CD4-positive, alpha-beta T cell treated with Interferon alpha-2 for 1 hour (primary cell): ENCODE data around the gene NHP2.

Experiments used
- DNase-seq, 2 donors: peaks; one replicate each; pipeline ENCODE4 v3.0.0-alpha.2; 2020 to 2022

The NHP2 gene

GRCh38 chr5:178113141-178113787 lies 40.4 kb downstream of the NHP2 start, which contains the start of gene N4BP3:
Gene N4BP3, plus strand, starts transcription at chr5:178113532. Its CDS starts 6,052 bp downstream, at chr5:178119584.
- peak; percentile 77 to 84 for DNase-seq

GRCh38 chr5:178112545-178112944 lies 41.1 kb downstream of the NHP2 start:
- no peak for DNase-seq

GRCh38 chr5:178111925-178112324 lies 41.8 kb downstream of the NHP2 start:
- DNase-seq: no peak

GRCh38 chr5:178110511-178110910 lies 43.2 kb downstream of the NHP2 start:
- DNase-seq: no peak

DNA sequence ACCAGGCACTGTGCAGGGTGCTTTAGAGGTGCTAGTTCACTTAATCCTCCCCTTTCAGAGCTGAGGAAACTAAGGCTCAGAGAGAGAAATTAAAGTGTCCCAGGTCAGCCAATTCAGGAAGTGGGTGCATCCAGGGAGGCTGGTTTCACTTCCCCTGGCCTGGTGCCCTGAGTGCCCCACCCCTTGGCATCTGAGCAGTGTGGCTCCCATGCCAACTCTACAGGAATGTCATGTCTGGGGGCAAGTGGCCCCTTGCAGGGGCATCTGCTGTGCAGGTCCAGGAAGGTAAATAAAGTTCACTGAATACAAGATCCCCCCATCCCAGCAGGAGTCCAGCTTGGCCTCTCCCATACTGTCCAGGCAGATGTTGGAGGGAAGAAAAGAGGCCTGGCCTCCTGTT lies 44.7 kb downstream of the NHP2 start:
- DNase-seq: peak in 1 of 2 donors; percentile 31

DNA sequence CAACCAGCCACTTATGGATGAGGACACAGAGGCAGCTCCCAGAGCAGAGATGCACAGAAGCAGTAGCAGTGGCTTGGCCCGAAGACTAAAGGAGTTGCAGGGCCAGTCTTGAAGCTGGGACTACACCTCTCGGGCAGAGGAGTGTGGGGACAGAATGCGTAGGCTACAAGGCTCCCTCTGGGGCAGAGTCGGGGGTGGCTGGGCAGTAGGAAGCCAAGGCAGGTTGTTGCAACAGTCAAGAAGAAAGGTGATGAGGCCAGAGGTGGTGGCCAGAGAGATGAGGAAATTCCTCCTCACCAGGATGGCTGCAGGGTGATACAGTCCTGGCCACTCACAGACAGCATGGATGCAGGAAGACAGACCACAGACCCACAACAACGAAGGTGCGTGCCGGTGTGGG lies 45.2 kb downstream of the NHP2 start:
- DNase-seq: no peak

DNA sequence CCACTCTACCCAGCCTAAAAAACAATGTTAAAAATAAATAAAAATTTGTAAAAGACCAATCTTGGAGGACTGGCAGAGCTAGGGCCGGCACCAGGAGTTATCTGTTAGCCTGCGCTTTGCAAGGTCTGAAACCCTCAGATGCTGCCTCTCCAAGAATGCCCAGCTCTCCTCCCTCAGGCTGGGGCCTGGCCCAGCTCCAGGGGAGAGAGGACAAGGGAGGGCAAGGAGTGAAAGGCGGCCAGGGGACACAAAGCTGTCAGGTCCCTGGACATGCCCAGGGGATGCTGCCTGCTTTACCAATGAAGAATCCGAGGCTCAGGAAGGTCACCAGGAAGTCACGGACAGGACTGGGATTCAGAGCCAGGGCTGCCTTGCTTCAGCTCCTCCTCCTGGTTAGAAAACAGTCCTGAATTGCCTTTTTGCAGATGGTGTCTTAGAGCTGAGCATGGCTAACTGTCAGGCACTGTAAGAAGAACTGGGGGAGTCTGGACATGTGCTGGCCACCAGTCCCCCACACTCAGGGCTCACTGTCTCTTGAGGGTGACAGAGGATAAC lies 45.9 kb downstream of the NHP2 start:
- DNase-seq: no peak

GRCh38 chr5:178106556-178107239 lies 47.0 kb downstream of the NHP2 start:
- DNase-seq: no peak

- no peak for DNase-seq
These were observed 47.6 kb downstream of the NHP2 start for GRCh38 chr5:178106086-178106485.

DNA sequence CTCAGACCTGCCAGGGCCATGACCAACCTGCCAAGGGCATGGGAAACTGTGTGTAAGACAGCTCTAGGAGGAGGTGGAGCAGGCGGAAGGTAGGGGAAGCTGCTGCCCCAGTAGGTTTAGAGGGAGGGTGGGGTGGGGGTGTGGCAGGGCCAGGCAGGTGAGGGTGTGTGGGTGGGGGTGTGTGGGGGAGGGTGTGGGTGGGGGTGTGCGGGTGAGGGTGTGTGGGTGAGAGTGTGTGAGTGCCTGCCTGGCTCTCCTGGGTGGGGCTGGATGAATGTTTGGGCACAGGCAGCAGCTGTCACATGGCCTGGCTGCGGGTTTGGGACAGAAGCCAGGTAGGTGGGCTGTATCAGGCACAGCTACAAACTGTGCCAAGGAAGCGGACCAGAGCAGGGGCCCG lies 49.2 kb downstream of the NHP2 start:
- DNase-seq: no peak

GRCh38 chr5:178103612-178104011 lies 50.1 kb downstream of the NHP2 start:
- DNase-seq: no peak
